Jurkat, Clone E6-1 (cell line): ENCODE data around the gene SLC35B3.
"Not testable (repeated sequence)": the region's sequence is repeated elsewhere in the genome, so short reads cannot be mapped to it uniquely, and the experiment has no call there.

ENCODE experiments used
- DNase-seq: peaks from one replicate; pipeline ENCODE4 v3.0.0-alpha.2; 2011; ENCODE audit warnings: low read depth, low spot score
- H3K4me3 ChIP-seq: 2 replicates; pipeline ENCODE4 v1.5.1; 2011; ENCODE audit warnings: mild to moderate bottlenecking, low read length, control low read depth, moderate library complexity

Gene SLC35B3

DNA sequence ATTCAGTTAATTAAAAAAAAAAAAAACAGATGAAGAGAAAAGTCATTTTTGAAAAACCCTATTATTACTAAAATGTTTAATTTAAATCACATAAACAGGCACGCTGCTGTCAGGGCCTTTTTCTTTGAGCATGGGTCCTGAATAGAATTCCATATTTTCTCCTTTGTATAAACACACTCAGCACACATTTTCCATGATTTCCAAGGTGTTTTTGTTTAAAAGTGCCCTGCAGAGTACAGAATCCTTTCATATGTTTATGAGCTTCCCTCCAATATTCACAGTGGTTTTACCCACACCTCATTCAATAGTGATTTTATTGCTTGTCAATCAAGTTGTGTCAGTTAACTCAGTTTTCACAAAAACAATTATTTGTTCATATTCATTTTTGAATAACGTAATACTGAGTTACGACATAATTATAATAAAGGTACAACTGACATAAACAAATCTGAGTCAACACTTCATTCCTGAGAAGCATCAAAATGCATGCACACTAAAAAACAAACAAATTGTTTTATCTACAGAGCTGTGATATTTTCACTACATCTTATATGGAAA is 15.2 kb downstream of the SLC35B3 start:
- DNase-seq = no peak
- H3K4me3 ChIP-seq = no peak overlapping the region

DNA sequence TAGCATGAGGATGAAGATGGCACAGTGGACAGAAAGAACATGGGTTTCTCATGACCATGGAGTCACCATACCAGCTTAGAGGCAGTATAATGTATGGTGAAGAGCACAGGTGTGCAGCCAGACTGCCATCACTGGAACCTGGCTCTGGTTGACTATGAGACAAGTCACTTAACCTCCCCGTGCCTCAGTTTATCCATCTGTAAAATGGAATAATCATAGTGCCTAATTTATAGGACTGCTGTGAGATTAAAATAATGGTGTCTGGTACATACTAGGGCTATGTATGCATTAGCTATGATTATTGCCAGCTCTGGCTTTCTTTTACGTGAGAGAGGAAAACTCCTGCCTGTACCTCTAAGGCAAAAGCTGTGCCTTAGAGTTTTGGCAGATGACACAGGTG is 19.4 kb downstream of the SLC35B3 start:
- no peak overlapping the region for H3K4me3 ChIP-seq
- DNase-seq = no peak

- no peak overlapping the region for H3K4me3 ChIP-seq
- DNase-seq = no peak
Observed at GRCh38 chr6:8415280-8415679, 20.1 kb downstream of the SLC35B3 start.

DNA sequence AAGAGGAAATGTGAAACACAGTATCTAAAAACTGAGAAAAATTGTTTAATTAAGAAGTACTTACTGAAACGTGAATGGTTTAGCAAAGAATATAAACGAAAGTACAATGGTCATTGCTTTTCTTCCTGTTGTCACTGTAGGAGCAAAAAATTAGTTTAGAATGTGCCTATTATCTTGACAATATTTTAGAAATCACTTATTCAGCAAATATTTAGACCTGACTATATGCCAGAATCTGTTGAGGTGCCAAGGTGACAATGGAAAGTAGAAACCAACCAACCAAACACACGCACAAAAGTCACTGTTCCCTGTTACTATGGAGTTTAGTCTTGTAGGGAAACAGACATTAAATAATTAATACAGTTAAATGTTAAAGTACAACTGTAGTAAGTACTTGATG is 20.5 kb downstream of the SLC35B3 start:
- no peak for DNase-seq
- H3K4me3 ChIP-seq = no peak overlapping the region

- DNase-seq = not testable (repeated sequence)
Observed at GRCh38 chr6:8405946-8406345, 29.4 kb downstream of the SLC35B3 start.

DNA sequence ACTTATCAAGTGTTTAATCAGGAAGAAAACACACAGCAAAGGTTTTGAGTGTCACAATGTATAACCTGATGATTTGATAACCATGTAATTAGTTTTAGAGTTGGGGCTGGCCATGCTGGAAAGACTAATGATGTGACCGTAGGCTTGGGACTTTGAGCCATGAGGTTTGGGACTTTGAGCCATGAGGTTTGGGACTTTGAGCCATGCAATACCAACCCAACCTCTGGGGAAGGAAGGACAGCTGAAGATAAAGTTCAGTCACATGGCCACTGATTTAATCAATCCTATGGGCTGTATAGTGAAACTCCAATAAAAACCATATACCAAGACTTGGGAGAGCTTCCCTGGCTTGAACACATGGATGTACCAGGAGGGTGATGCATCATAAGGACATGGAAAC is 32.8 kb downstream of the SLC35B3 start:
- no peak overlapping the region for H3K4me3 ChIP-seq
- no peak for DNase-seq

More at GRCh38 chr6:8405946-8406345, 29.4 kb downstream of the SLC35B3 start:
- H3K4me3 ChIP-seq = not testable (repeated sequence)

DNA sequence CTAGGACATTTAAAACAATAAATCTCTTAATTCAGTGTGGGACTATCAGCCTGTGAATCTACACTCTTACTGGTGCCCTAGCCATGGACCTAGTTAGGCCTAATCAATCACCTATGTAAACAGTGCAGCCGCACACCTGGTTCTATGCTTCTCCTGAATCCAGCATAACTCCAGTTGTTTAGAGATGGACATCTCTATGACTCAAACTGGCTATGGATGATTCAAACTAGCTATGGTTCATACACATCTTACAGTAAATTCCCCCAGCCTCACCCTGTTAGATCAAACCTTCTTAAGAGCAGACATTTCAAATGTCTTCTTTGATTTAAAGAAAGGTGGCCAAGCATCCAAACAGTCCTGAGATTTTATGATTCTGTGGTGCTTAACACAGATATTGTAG is 34.7 kb downstream of the SLC35B3 start:
- DNase-seq = no peak
- H3K4me3 ChIP-seq = no peak overlapping the region

DNA sequence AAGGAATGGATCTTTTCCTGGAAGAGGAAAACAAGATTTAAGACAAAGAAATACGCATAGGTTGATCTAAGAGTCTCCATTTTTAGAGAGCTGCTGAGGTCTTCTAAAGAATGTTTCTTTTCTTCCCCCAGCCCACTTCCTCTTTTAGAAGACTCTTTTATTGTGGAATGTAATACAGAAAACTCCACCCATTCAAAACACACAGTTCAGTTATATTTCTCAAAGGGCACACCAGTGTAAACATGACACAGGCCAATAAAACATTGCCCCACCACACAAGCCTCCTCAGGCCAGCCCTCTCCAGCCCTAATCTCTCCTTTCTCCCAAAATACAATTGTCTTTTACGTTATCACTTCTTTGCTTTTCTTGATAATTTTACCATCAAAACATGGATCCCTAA is 42.8 kb downstream of the SLC35B3 start:
- H3K4me3 ChIP-seq = no peak overlapping the region
- peak; percentile 61 for DNase-seq

DNA sequence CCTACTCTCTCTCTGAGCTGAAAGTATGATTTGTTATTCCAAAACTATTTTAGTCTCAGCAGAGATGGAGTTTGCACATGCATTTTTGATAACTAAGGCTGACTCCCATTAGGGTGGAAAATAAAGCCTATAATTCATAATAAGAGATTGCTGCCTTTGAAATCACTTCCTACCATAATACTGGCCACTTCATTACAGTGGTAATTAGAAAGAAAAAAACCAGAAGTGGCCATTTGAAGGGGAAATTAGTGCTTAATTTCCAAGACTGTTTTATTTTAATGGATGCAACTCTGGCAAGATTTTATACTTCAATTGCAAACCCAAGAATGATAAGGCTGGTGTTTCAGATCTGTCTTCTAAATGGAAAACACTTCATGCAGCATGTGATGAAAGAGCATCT is 43.4 kb downstream of the SLC35B3 start:
- no peak for DNase-seq
- H3K4me3 ChIP-seq = no peak overlapping the region

- no peak overlapping the region for H3K4me3 ChIP-seq
- no peak for DNase-seq
Observed at GRCh38 chr6:8389036-8389818, 46.1 kb downstream of the SLC35B3 start.

DNA sequence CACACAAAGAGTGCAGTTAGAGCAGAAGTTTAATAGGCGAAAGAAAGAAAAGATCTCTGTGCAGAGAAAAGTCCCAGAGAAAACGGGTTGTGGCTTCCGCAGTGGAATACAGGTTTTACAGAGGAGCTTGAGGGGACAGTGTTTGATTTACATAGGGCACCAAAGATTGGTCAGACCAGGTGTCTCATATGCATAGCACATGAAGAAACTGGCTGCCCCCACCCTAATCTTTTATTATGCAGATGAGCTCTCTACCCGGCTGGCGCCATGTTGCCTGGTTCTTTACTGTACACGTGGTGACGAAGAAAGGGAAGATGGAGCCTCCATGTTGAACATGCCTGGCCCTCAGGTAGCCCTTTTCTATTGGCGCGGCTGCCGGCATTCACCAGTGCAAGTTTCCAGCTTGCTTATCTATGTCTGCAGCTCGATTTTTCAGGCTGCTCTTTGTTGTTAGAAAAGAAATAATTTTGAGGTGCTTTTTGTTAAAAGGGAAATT is 47.4 kb downstream of the SLC35B3 start:
- DNase-seq = no peak
- no peak overlapping the region for H3K4me3 ChIP-seq

DNA sequence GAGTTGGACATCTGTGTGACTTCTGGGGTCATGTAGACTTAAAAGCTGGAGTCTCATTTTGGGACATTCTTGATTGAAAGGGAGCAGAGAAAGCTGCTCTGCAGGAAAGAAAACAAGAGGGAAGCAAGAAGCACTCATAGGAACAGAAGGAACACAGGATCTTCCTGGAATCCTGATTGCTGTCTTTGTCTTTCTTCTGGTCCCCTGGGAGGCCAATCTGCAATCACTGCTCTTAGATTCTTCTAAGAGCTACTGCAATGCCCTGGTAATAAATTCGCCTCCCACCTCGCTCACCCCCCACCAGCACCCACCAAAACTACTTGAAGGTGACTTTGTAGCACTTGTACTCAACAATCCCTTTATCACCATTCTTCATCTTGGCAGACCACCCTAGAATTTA is 51.8 kb downstream of the SLC35B3 start:
- H3K4me3 ChIP-seq = no peak overlapping the region
- DNase-seq = no peak

- no peak overlapping the region for H3K4me3 ChIP-seq
- DNase-seq = no peak
Observed at GRCh38 chr6:8382434-8382833, 52.9 kb downstream of the SLC35B3 start.

- DNase-seq = no peak
Observed at GRCh38 chr6:8375916-8376315, 59.4 kb downstream of the SLC35B3 start.

More at GRCh38 chr6:8375916-8376315, 59.4 kb downstream of the SLC35B3 start:
- H3K4me3 ChIP-seq = no peak overlapping the region
